Gastroesophageal sphincter (tissue), 4 donors: Measurements from ENCODE around the gene KCNMA1. TPM values are rescaled to one million over a fixed set of nuclear protein-coding genes. Genes with fewer than 3 reads are reported as not detected.
A peak's percentile ranks its signal among the peaks of the same experiment; 100 is the strongest.

ENCODE experiments used
- ATAC-seq: fragments of 150-250 bp; one replicate; pipeline ENCODE4 v1.9.1; 2016; ENCODE audit warnings: mild to moderate bottlenecking, moderate library complexity
- H3K27ac ChIP-seq, 4 donors: fragments of 200-600 bp; sonication (generic) in 3 of 4; 1 replicate in 3 of 4; 2 replicates in 1 of 4; pipeline ENCODE4 v1.5.1; 2016 to 2019
- H3K27me3 ChIP-seq: fragments of 200-600 bp; sonication (generic); one replicate; pipeline ENCODE4 v1.5.1; 2019
- H3K36me3 ChIP-seq, 2 donors: fragments of 200-600 bp; sonication (generic); one replicate each; pipeline ENCODE4 v1.5.1; 2019; ENCODE audit warnings: control low read depth in 1 of 2
- H3K4me1 ChIP-seq, 3 donors: fragments of 200-600 bp; sonication (generic); 1 replicate in 2 of 3; 2 replicates in 1 of 3; pipeline ENCODE4 v1.5.1; 2016 to 2019; ENCODE audit warnings: control low read depth in 2 of 3
- H3K4me3 ChIP-seq, 2 donors: fragments of 200-600 bp; sonication (generic); one replicate each; pipeline ENCODE4 v1.5.1; 2019; ENCODE audit warnings: mild to moderate bottlenecking in 1 of 2, moderate library complexity in 1 of 2
- H3K9me3 ChIP-seq, 3 donors: fragments of 200-600 bp; sonication (generic); one replicate each; pipeline ENCODE4 v1.5.1; 2017 to 2019; ENCODE audit warnings: control low read depth in 2 of 3
- CTCF ChIP-seq, 4 experiments: fragments of 200-600 bp in 2 of 4; fragments of 450-650 bp in 2 of 4; sonication (generic) in 1 of 4; IDR thresholded peaks; one replicate each; pipeline ENCODE4 v1.5.1; 2017 to 2019; ENCODE audit warnings: antibody characterized with exemption in 4 of 4, mild to moderate bottlenecking in 2 of 4, moderate library complexity in 2 of 4
- EP300 ChIP-seq: sonication (generic); formaldehyde crosslinking; IDR thresholded peaks from one replicate; pipeline ENCODE4 v1.6.1; 2017; ENCODE audit warnings: antibody characterized with exemption, mild to moderate bottlenecking
- POLR2A ChIP-seq, 2 donors: fragments of 450-650 bp; IDR thresholded peaks; one replicate each; pipeline ENCODE4 v1.6.1; 2017; ENCODE audit warnings: antibody characterized with exemption in 2 of 2, mild to moderate bottlenecking in 2 of 2, moderate library complexity in 1 of 2
- POLR2AphosphoS5 ChIP-seq: sonication (generic); formaldehyde crosslinking; IDR thresholded peaks from one replicate; pipeline ENCODE4 v1.6.1; 2017; ENCODE audit warnings: antibody characterized with exemption
- WGBS, 2 donors: methylation state at CpG; one replicate each; pipeline ENCODE4 v1.1.5; 2018; ENCODE audit warnings: low coverage in 1 of 2; 5-methylcytosine and 5-hydroxymethylcytosine counted together
- total RNA-seq, 4 donors: library from RNA; depleted of rRNA; stranded (reverse); fragments of >200 nt; gene quantifications; one replicate each; pipeline ENCODE4 v1.1.0, GENCODE V29; 2016

The KCNMA1 gene
- total RNA-seq, 4 donors from 2014 or later, result 168 to 389 (median 323) TPM

DNA sequence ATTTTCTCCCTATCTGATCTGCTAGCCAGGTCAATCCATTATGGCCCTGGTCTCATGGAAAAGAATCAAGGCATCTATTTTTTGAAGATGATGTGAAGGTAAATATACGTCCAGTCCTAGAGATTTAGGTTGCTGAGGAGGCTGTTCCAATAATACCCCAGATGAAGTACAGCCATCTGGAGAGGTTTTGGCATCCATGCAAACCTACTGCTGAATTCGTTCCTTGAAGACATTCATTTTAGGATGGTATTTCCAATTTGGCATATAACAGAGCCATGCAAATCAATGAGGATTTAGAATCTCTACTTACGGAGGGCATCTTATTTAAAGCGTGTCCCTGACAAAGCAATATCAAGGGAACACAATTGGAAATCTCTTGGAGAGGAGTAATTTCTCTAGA is 465.5 kb downstream of the KCNMA1 start:
- TF ChIP-seq POLR2AphosphoS5, result no peak
- no peak for TF ChIP-seq CTCF (IDR thresholded peaks at IDR 0.05)
- no peak for TF ChIP-seq POLR2A (IDR thresholded peaks at IDR 0.05)
- no peak for TF ChIP-seq EP300
- Histone ChIP-seq H3K27ac (peak overlapping the region in 3 of 4 donors; percentile 57 to 73 (median 66)), H3K27me3 (no peaks in the 10 kb centered on the region), H3K4me1 (peaks cover 0 to 58% (median 4%) of the 10 kb centered on the region in 3 donors), H3K9me3 (no peaks in the 10 kb centered on the region), H3K4me3 (no peak overlapping the region), H3K36me3 (no peaks in the 10 kb centered on the region)
- WGBS, 2 donors, result 47 to 86% methylated on average over 4 of the region's 4 CpGs
- no peak for ATAC-seq

- Histone ChIP-seq H3K27me3 (no peaks in the 10 kb centered on the region), H3K36me3 (no peaks in the 10 kb centered on the region), H3K27ac (no peak overlapping the region), H3K9me3 (no peaks in the 10 kb centered on the region), H3K4me3 (no peak overlapping the region), H3K4me1 (peaks cover 6 to 31% (median 16%) of the 10 kb centered on the region in 3 donors)
- TF ChIP-seq CTCF (IDR thresholded peaks at IDR 0.05) (no peak), EP300 (no peak), POLR2AphosphoS5 (no peak), POLR2A (IDR thresholded peaks at IDR 0.05) (no peak)
- no peak for ATAC-seq
- 20 to 25% methylated on average over 1 of the region's 2 CpGs for WGBS, 2 donors
These were observed 468.7 kb downstream of the KCNMA1 start for GRCh38 chr10:77168861-77169260.

GRCh38 chr10:77168161-77168560 is 469.4 kb downstream of the KCNMA1 start:
- Histone ChIP-seq H3K4me3 (no peak overlapping the region), H3K27me3 (no peaks in the 10 kb centered on the region), H3K27ac (peak overlapping the region in 1 of 4 donors; percentile 2), H3K4me1 (peaks cover 10 to 24% (median 17%) of the 10 kb centered on the region in 3 donors), H3K9me3 (no peaks in the 10 kb centered on the region), H3K36me3 (no peaks in the 10 kb centered on the region)
- ATAC-seq, result no peak
- 75 to 88% methylated on average over 2 of the region's 2 CpGs for WGBS, 2 donors
- no peak for TF ChIP-seq POLR2A (IDR thresholded peaks at IDR 0.05)

- H3K9me3 ChIP-seq, result no peaks in the 10 kb centered on the region
- H3K4me3 ChIP-seq, result peak overlapping the region; percentile 11 to 17
- TF ChIP-seq EP300 (no peak), POLR2AphosphoS5 (peak; percentile 16), POLR2A (IDR thresholded peaks at IDR 0.05) (no peak), CTCF (IDR thresholded peaks at IDR 0.05) (peak; percentile 62 to 86 (median 83))
- H3K27me3 ChIP-seq, result no peaks in the 10 kb centered on the region
- peak; percentile 61 for ATAC-seq
- WGBS, 2 donors, result 14 to 23% methylated on average over 10 to 13 of the region's 13 CpGs
- no peaks in the 10 kb centered on the region for H3K36me3 ChIP-seq
- peak overlapping the region in 3 of 4 donors; percentile 51 to 72 (median 60) for H3K27ac ChIP-seq
- peaks cover 8 to 19% (median 12%) of the 10 kb centered on the region in 3 donors for H3K4me1 ChIP-seq
These were observed 472.0 kb downstream of the KCNMA1 start for GRCh38 chr10:77165445-77166208.

GRCh38 chr10:77164616-77165311 is 472.8 kb downstream of the KCNMA1 start:
- Histone ChIP-seq H3K27ac (peak overlapping the region in 3 of 4 donors; percentile 51 to 72 (median 60)), H3K4me1 (peaks cover 17 to 19% (median 18%) of the 10 kb centered on the region in 3 donors), H3K27me3 (no peaks in the 10 kb centered on the region), H3K4me3 (no peak overlapping the region), H3K36me3 (no peaks in the 10 kb centered on the region), H3K9me3 (no peaks in the 10 kb centered on the region)
- 34 to 44% methylated on average over 4 to 5 of the region's 5 CpGs for whole genome bisulfite sequencing, 2 donors
- ATAC-seq, result no peak
- no peak for TF ChIP-seq POLR2AphosphoS5
- TF ChIP-seq EP300, result no peak
- TF ChIP-seq CTCF (IDR thresholded peaks at IDR 0.05), result no peak
- TF ChIP-seq POLR2A (IDR thresholded peaks at IDR 0.05), result no peak
